HG03045 (cell line): ENCODE results near the gene SIPA1.

Experiments used
- ATAC-seq: cut with Tn5 transposase; IDR thresholded peaks from one replicate; pipeline ENCODE4 v1.9.1; 2021; ENCODE audit warnings: mild to moderate bottlenecking, moderate library complexity; ENCODE audit not compliant: unreplicated experiment

SIPA1 gene

DNA sequence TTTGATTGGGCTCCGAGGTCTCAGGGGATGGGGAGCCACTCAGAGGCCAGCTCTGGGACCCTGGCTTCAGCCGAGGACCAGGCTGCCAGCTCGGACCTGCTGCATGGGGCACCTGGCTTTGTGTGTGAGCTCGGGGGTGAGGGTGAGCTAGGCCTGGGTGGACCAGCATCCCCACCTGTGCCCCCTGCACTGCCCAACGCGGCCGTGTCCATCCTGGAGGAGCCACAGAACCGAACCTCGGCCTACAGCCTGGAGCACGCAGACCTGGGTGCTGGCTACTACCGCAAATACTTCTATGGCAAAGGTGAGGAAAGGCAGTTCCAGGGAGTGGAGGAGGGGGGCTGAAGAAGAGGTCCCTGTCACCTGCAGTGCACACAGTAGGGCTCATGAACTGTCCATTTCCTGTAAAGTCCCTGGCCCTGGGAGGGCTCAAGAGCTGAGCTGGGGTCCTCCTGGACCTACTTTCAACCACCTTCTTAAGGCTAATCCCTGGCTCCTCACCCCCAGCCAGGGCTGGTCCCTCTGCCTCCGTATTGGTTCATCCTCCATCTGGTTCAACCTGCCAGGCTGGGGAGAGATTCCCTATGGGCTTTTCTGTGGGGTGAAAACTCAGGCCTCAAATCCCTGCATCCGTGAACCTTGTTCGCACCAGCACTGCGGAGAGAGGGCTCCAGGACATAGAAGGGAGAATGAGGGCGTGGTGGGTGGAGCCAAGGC lies 3.6 kb downstream of the SIPA1 start:
- no peak for ATAC-seq

DNA sequence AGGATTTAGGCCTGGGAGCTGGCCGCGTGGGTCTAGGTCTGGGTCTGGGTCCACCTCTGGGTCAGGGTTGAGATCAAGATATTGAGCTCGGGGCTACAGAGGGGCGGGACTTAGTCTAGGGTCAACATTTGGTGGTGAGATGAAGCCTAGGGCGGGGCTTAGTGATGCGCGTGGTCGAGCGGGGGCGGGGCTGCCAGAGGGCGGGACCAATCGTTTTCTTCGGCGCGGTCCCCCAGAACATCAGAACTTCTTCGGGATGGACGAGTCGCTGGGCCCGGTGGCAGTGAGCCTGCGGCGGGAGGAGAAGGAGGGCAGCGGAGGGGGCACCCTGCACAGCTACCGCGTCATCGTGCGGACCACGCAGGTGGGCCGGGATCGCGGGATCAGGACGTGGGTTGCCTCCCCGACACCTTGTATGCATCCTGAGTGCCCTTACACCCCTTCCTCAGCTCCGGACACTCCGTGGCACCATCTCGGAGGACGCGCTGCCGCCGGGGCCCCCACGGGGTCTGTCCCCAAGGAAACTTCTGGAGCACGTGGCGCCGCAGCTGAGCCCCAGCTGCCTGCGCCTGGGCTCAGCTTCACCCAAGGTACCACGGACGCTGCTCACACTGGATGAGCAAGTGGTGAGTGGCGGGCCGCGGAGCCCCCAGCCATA lies 4.2 kb downstream of the SIPA1 start:
- no peak for ATAC-seq

DNA sequence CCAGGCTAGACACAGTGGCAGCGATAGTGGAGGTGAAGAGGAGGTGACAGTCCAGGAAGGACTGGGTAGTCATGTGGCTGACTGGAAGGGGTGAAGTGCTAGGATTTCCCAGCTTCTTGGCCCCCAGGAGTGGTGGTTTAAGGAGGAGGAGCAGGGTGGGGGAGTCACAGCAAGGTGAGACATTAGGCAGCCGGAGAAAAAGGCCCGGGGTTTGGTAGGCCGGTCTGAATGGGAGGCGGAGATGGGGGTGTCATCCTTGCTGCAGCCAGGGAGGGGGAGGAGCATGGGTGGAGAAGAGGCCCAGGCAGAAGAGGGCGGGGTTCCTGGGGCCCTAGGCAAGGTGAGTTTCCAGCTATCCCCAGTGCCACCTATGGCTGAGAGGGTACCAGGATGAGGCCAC lies 6.1 kb downstream of the SIPA1 start:
- ATAC-seq = no peak

DNA sequence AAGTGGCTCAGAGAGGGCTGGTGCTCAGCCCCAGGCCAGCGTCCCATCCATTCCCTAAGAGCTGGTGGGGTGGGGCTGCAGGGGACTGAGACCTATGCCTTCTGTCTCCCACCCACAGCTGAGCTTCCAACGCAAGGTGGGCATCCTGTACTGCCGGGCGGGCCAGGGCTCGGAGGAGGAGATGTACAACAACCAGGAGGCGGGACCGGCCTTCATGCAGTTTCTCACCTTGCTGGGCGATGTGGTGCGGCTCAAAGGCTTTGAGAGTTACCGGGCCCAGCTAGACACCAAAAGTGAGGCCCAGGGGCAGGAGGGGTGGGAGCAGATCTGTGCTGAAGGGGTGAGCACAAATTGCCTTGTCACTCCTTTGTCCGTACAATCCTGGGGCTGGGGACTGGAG lies 6.9 kb downstream of the SIPA1 start:
- ATAC-seq = no peak

DNA sequence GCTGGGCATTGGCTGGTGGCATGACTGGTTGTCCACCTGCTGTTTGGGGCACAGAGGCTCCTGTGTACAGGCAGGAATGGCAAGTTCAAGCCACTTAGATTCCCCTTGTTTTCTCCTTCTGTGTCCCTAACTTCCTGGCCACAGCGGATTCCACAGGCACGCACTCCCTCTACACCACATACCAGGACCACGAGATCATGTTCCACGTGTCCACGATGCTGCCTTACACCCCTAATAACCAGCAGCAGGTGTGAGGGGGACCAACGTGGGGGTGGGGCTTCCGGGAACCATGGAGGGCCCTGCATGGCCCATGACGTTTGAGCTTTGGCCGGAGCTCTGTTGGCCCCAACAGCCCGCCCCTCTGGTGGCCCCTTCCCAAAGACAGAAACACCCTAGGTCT lies 7.8 kb downstream of the SIPA1 start:
- ATAC-seq = no peak

DNA sequence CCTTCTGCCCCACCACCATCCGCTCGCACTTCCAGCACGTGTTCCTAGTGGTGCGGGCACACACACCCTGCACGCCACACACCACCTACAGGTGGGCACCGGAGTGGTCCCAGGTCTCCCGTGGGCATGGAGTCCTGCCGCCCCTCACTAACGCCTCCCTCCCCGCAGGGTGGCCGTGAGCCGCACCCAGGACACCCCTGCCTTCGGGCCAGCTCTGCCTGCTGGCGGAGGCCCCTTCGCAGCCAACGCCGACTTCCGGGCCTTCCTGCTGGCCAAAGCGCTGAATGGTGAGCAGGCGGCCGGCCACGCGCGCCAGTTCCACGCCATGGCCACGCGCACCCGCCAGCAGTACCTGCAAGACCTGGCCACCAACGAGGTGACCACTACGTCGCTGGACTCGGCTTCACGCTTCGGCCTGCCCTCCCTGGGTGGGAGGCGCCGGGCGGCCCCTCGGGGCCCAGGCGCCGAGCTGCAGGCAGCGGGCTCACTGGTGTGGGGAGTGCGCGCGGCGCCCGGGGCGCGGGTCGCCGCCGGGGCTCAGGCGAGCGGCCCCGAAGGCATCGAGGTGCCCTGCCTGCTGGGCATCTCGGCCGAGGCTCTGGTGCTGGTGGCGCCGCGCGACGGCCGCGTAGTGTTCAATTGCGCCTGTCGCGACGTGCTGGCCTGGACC lies 8.5 kb downstream of the SIPA1 start:
- ATAC-seq = no peak

DNA sequence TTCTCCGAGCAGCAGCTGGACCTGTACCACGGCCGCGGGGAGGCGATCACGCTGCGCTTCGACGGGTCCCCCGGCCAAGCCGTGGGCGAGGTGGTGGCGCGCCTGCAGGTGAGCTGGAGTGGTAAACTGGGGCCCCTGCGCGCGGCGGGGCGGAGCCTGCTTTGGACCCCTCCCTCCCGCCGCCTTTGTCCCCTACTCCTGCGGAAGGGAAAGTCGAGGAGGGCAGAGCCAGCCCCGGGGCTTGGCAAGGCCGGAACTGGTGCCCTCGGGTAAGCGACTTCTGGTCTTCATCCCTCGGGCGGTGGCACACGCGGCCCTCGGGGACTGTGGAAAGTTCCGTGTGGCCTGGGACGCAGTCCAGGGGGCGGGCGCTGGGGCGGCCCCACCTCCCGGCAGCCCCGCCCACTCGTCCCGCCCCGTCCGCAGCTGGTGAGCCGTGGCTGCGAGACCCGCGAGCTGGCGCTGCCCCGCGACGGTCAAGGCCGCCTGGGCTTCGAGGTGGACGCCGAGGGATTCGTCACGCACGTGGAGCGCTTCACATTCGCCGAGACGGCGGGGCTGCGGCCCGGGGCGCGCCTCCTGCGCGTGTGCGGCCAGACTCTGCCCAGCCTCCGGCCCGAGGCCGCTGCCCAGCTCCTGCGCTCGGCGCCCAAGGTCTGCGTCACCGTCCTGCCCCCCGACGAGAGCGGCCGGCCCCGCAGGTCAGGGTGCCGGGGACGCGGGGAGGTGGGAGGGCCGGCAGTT lies 9.2 kb downstream of the SIPA1 start:
- ATAC-seq = no peak

DNA sequence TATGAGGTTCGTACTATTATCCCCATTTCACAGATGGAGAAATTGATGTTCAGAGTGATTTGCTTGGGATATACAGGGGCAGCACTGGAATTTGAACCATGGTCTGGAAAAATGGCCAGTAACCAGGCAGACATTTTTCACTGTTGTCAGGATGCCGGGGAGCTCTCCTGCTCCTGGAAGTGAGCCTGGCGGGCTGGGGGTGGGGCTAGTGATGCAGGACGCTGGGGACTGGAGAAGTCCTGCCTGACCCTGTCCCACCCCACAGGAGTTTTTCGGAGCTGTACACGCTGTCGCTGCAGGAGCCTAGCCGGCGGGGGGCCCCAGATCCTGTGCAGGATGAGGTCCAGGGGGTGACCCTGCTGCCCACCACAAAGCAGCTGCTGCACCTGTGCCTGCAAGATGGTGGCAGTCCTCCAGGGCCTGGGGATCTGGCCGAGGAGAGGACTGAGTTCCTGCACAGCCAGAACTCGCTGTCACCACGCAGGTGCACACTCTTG lies 11.1 kb downstream of the SIPA1 start:
- ATAC-seq = no peak

DNA sequence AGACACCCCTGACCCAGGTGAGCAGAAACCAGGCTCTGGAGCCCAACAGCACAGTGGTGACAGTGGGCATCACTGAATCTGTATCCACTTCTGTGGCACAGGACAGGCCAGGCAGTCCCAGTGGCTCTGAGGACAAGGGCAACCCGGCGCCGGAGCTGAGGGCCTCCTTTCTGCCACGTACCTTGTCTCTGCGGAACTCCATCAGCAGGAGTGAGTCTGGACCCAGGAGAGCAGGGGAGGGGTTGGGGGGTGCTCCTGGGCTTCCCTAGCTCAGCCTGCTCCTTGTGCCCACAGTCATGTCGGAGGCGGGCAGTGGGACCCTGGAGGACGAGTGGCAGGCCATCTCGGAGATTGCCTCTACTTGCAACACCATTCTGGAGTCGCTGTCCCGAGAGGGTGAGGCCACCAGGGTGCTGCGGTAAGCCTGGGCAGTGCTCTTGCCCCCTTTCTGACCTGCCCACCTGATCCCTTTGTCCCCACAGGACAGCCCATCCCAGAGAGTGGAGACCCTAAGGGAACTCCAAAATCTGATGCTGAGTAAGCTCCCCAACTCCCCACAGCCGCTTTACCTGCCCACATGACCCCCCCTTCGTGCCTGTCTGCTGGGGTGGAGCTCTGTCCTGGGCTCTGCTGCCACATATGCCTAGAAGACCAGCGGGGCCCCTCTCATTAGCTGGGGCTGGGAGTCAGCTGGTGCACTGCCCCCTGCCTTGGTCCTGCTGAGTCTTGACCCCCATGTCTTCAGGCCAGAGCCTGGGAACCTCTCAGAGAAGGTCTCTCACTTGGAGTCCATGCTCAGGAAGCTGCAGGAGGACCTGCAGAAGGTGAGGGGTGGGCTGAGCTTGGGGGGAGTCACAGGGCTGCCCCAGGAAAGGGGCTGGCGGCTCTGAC lies 12.0 kb downstream of the SIPA1 start:
- ATAC-seq = no peak

DNA sequence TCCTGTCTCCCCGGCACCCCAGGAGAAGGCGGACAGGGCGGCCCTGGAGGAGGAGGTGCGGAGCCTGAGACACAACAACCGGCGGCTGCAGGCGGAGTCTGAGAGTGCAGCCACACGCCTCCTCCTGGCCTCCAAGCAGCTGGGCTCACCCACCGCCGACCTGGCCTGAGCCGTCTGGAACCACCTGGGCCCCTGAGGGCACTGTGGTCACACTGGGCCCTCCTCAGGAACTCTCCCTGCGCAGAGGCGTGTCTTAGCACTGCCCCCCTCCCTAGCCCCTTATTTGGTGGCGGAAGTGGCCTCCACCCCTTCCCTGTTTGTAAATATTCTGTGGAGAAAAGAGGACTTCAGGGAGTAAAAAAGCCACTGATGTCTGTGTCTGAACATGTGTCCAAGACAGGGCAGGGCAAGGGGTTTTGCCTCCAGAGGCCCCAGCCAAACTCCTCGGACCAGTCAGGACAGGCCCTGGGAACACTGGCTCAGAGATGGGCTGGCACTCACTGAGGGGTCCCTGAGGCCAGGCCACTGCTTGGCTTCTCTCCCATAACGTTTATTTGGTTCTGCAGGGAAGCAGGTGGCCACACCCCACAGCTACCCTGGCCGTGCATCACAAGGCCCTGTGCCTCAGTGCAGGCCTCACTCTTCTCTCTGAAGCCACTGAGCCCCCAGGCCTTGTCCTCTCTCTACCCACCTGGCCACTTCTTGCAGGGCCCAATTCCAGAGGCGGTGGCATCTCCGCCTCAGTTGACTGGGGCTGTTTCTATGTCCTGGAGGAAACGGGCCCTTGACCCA lies 12.8 kb downstream of the SIPA1 start:
- ATAC-seq = no peak

DNA sequence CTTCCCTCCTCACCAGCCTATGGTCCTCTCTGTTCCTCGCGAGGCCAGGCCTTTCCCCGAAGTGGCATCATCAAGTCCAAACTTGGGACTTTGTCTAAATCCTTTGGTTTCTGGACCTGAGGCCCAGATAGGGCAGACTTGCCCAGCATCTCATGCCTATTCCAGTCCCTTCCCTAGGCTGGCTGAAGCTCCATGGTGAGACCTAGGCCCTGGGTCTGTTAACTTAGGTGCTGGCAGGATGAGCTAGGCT lies 13.4 kb downstream of the SIPA1 start:
- no peak for ATAC-seq

DNA sequence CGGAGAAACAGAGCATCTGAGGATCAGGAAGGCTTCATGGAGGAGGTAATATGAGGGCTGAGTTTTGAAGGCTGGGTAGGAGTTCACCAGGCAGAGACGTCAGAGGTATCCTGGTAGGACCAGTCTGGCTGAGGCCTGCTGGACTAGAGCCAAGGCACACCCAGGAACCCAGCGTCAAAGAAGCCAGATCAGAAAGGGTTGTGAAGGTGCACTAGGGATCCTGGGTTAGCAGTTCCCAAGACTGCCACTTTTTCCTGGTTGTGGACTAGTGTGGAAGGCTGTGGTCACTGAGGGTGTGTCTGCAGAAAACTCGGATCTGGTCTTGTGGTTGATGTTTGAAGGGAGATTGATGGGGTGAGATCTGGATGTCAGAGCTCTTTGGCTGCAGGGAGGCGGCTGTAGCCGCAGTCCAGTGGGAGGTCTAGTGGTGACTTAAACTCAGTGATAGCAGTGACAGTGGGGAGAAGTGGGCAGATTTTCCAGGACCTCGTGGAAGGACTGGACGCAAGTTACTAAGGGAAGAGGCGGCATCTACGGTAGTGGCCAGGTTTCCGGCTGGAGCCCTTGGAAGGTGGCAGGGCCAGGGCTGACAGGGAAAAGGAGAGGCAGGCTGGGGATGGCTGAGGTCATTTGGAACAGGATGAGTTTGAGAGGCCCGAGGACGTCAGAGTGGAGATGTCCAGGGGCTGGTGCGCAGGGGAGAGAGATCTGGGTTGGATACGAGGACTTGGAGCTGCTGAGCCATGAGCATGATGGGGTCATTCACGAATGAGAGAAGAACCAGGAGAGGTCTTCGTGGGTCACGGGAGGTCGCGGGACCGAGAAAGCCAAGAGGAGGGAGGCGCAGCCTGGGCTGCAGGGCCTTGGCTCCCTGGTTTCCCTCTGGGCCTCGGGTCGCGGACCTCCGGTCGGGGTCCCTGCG lies 13.9 kb downstream of the SIPA1 start:
- ATAC-seq = no peak

DNA sequence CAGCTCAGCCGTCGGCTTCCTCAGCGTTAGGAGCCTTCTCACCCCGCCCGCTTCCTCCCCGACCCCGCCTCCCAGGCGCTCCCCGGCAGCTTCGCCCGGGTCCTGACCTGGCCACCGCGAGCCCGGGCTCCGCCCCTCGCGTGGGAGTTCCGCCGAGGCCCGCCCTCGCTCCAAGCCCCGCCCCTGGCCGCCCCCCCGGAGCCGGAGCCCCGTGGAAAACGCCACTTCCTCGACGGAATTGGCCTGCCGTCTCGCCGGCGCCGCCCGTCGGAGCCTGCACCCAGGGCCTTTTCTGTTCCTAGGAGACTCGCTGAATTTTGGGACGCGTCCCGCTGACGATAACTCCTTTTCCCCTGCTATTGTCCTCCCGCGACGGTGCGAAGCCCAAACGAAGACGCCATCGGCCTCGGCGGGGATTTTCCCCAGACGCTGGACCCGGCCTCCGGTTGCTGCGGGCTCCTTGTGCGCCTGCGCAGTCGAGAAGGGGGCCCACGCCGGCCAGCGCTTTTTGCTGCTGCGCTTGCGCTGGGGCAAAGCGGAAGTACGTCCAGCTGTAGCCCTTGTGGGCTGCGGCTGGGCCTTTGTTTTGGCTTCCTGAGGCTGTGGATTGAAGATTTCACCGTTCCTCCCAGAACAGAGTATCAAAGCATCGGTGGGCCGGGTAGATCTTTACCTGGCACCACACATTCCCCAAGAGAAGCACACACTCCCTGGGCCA lies 14.8 kb downstream of the SIPA1 start:
- ATAC-seq = peak; percentile 67

DNA sequence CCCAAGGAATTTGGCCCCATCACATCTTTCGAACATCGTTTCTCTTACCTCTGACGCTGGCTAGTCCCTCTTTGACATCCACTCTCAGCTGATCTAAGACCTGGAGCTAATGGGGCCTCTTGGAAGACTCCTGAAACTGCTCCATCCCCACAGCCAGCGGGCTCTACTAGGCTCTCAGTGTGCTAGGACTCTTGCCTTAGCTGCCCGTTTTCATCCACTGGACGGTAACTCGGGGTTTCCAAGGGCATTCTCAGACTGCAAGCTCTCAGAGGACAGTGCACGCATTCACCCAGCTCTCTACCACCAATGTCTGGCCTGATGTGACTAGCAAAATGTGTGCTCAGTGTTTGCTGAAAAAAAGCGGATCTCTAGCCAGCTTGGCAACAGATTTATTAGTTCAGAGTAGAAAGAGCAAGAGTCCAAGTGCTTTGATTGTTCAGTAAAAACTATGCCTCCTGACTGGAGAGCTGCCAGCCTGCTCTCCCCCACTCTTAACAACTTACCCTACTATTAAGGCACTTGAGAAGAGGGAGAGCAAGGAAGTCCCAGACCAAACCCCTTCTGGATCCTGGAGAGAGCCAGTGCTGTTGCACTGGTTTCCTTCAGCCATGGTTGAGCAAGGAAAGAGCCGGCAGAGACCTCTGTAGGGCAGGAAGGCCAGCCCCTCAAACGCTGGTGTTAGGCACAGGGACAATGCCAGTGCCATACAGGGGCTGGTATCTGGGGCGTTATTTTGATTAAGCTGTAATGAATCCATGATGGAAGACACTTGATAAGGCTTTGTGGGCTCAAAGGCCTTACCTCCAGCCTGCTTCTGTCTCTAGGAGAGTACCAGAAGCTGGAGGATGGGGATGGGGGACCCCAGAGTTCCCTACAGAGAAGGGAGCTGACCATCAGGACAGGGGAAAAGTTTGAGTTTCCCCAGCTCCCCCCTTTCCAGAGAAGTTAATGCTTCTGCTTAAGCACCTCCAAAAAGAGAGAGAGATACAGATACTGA lies 15.6 kb downstream of the SIPA1 start:
- peak; percentile 11 for ATAC-seq

DNA sequence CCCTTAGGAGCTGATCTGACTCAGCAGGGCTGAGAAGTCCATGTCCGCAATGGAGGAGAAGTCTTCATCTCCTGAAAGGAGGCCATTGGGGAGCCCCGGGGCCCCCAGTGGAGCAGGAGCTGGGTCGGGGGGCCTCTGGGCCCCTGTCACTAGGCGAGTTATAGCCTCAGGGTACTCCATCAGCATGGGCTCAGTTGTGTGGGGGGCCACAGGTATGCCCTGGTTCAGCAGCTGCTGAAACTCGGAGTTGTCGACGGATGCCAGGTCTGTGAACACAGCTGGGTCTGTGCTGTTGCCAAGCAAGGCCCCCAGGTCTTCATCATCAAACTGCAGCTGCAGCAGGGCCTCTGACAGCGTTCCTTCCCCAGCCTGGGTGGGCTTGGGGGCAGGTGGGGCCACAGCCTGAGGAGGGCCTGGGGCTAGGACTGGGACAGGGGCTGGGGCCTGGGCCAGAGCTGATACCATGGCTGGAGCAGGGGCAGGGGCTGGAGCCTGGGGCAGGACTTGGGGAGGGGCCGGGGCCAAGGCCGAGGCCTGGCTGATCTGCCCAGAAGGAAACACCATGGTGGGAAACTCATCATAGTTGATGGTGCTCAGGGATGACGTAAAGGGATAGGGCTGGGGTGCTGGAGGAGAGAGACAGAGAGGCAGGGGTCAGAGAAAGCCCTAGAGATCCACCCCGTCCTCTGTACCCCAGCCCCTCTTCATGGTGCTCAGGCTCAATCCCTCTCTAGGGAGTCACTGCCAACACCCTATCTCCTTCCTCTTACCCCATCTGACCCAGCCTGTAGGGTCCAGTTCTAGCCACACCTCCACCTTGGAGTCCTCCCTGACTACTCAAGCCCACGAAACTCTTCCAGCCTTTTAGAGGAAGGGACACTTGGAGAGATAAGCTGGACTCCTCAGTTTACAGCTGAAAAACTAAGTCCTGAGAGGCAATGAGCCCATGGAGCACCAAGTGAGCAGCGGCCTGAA lies 16.8 kb downstream of the SIPA1 start:
- ATAC-seq = no peak
